EL (cell line): ENCODE measurements around the gene CPNE5.

Experiments
- DNase-seq: peaks from one replicate; pipeline ENCODE4 v3.0.0-alpha.2; 2016

CPNE5 gene

DNA sequence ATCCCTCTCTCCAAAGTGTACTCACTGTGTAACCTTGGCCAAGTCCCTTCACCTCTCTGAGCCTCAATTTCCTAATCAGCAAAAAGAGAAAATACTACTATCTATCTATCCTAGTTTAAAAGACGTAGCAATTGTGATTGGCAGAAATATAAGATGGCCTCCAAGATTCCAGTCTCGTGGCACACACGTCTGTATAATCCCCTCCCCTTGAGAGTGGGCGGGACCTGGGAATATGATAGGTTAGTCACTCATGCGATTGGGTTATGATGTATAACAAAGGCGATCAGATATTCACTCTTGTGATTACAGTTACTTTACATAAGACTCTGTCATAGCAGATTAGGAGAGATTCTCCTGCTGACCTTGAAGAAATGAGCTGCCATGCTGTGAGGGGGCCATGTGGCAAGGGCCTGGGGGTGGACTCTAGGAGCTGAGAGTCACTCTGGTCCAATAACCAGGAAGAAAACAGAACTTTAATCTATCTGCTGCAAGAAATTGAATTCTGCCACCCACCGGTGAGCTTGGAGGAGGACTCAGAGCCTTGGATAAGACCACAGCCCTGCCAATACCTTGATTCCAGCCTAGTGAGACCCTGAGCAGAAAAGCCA, 6.0 kb downstream of the CPNE5 start:
- no peak for DNase-seq

DNA sequence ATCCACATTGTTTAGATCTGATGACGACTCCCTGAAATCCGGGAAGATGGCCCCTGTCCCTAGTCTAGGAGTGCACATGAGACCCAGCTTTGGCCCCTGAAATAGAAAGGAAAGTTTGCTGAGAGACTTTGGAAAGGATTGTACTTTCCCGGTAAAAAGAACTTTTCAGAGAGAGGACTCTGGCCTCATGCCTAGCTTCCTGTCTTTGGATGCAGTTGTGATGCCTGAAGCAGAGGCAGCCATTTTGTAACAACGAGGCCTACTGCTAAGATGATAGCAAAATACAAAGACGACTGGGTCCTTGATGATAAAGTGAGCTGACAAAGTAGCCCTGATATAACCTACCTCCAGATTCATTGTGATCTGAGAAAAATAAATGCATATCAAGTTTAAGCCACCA, 6.9 kb downstream of the CPNE5 start:
- no peak for DNase-seq

DNA sequence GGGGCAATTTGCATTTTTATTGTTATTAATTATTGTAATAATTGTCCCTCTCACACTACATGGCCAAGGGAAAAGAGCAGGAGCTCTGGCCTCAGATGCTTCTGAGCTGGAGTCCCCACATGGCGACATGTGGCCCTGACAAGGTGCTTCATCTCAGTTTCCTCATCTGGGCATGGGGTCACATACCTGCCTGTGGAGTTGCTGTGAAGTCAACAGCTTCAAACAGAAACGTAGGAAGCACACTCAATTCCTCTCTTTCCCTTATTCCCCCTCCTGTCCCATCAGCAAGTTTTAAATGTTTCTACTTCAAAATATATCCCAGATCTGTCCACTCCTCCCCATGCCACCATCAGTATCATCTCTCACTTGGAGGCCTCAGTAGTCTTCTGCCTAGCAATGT, 8.7 kb downstream of the CPNE5 start:
- DNase-seq: no peak

DNA sequence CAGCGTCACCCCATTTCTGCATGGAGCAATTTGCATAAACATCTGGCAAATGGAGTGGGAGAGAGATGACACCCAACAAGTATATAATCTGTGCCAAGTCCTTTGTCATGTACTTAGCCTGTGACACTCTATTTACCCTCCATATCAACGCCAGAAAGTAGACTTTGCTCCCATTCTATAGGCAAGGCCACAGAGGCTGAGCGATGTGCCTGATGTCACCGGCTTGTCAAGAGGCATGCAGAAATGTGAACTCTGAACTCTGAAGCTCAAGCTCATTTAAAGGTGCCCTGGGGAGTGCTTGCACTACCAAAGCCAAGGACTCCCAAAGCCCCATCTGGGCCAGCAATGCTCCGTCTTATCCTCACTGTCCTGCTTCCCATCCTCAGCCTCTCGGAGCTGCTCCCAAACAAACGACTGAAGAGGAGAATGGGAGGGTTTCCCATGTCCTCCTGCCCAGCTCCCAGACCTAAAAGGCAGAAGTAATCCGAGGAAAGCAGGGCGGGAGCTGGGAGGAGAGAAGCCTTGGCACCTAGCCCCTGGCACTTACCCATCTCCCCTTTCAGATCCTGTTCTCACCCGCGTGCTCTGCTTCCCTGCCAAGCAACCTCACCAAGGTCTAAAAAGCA, 9.2 kb downstream of the CPNE5 start:
- no peak for DNase-seq

DNA sequence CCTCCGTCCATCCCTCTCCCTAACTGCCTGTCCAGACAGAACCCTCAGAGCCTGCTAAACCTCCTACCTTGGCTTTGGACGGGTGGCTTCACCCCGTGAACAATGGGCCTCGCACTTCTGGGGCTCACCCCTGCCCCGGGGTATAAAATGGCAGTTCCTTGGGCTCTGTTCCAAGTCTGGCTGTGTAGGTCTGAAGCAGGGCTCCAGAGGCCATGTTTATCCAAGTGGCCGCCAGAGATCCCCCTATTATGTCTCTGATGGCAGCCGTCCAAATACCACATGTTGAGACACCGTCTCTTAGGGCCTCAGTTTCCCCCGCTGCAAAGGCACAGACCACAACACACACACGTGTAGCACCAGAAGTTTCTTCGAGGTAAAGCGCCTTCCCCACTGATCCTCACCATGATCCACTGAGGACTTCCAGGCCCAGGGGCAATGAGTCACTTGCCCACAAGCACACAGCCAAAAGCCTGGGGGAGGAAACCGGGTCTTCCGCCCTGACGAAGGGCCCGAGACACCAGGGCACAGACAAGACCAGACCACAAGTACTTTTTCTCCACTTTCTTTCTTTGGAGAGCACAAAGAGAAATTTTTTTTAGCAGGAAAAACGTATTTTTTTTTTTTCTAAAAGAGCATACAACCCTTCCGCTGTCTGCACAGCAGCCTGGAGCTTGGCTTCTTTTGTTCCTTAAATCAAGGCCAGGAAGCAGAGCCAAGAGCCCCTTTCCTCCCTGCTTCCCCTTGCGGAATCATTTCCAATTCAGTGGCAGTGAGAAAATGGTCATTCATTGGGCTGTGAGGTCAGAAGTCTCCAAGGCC, 11.8 kb downstream of the CPNE5 start:
- DNase-seq: peak; percentile 89

DNA sequence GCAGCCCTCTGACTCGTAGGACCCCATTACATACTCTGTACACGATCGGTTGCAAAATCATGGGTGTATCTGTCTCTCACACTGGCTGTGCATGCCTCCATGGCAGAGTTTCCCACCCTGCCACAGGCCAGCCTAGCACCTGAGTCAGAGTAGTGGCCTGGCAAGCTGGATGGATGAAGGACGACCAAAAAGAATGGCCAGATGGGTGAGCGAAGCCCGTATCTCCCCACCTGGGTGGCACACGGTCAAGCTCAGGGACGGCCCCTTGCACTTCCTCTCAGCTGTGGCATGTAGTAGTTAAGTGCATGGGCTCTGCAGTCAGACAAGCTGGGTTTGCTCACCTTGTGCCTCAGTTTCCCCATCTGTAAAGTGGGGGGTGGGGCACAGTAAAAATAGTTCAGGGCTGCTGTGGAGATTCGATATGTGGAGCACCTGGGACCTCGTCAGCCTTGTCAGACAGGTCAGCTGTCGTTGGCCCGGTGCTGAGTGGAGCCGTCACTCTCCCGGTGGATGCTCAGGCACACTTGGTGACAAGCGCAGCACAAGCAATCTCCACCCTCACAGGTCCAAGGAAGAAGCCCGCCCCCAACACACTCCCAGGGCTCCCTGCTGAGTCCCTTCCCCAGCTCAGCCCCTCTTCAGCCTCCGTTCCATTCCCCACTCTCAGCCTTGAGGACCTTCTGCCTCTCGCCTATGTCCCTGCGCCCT, 12.6 kb downstream of the CPNE5 start:
- DNase-seq: peak; percentile 26

DNA sequence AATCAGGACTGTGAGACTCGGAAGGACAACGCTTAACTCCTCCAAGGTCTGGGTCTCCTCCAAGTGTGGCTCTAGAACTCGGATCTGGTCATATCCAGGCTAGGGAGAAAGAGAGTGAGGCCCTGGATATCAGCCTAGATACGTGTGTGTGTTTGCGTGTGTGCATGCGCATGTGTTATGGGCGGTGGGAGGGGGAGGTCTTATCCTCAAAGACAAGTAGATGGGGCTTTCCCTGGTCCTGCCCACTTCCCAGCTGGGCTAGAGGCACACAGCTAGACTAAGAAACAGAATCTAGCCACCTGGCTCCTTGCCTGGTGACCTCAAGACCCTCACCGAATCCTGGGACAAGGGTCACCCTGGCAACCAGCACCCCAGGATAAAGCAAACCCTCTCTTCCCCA, 13.2 kb downstream of the CPNE5 start:
- no peak for DNase-seq

DNA sequence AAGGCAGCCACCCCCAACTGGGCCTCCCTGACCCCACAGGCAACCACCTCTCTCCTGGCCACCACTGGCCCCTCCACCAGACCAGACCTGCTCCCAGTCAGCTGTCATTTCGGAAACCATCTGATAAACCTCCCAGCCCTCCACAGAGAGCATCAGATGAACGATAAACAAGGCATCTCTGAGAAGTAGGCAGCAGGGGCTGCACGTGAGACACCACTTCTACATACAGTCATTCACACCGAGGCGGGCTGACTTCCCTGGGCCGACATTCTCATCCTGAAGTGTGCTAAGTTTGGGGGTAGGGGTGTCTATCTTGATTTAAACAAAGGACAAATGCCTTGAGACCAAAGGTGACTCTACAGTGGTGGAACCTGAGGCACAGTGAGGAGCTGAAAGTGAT, 13.8 kb downstream of the CPNE5 start:
- no peak for DNase-seq

DNA sequence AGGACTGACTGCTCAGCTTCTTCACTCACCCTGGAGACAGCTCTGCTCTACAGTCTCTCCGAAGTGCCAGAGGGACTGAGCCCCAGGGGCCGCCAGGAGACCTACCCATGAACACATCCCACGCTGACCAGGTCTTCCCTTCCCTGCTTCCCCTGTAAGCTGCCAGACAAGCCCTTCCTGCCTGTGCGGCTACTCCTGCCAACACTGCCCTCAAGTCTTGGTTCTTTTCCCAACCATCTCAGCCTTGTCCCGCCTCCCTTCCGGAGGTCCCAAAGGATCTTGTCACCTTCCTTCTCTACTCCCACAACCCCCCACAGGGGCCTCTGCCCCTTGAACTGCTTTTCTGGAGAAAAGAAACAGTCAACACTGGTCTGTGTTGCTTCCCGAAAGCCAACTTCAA, 15.0 kb downstream of the CPNE5 start:
- no peak for DNase-seq

DNA sequence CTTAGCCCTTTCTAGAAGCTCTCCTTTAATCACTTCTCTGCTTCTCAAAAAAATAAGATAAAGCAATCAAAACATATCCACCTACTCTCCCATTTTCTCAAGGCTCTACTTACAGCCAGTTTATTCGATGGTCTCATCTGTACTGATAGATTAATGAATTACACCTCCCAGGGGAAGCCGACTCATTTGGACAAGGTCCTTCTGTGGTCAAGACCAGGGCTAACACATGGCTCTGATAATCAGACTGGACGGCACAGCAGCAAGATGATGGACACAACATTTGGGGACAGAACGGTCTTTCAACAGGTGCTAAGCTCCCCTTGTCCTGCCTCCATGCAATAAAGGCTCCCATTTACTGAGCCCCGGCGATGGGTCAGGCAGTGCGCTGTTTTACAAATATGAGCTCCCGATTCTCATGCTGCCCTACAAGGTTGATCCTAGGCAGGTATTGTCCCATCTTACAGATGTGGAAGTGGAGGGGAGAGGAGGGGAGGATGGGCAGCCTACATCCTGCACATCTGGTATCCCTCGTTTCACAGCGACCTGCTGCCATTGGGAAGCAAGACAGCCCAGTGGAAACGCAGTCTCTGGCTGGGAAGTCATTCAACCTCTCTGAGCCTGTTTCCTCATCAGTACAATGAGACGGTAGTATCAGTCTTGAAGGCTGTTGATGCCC, 15.7 kb downstream of the CPNE5 start:
- DNase-seq: no peak

DNA sequence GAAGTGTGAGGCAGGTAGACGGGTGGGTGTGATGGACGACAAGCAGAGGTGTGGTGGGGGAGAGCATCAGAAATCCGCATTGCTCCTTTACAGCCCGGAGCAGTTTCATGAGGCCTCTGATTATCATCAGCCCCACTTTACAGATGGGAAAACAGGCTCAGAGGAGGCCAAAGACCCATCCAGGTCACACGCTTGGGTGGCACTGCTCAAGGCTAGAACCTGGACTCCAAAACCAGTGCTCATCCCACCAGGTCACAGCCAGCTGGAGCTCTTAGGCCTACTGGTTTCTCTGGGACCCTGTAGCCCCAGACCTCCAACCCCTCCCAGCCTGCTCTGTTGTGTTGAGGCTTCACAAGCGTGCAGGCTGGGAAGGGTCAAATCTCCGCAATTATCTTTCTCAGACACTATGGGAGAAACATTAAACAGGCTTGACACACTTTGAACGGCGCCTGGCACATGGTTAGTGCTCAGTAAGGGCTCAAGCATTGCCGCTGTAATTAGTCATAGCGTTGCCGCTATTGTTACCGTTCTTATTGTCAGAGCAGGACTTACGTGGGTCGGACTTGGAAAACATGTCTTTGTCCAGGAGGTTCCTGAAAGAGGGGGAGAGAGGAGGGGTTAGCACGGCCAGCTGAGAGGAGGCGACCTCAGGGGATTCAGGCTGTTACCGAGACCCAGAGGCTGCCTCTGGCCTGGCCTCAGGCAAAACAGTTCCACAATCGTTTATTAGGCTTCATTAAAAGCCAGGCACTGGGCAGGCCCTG, 16.6 kb downstream of the CPNE5 start:
- DNase-seq: no peak

DNA sequence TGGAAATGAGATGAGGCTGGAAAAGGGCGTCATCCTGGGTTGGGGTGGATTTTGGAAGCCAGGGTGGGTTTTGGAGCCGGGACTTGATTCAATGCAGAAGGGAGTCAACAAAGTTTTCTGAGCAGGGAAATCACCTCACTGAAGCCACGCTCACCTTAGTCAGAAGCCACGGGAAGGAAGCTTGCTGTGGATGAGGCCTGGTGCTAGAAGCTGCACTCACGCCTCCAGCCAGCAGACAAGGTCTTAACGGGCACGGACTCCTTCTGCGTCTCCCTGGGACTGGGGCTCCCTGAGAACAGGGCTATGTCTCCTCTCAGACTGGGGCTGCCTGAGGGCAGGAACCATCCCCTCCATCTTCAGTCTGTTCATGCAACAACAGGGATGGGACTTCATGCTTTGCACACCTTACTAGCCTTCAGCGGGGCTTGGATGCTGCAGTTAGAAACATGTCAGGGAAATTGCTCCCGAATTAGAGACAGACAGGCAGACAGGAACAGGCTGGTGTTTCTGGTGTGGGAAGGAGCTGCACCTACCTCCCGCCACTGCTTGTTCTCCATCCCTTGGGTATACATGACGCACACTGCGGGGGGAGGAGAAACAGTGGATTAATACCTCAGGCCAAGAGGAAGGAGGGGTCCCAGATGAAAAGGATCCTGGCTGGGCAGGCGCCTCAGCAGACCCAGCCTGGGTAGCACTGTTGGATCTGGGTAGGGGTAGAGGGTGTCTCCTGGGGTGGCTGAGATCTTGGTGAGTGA, 17.5 kb downstream of the CPNE5 start:
- no peak for DNase-seq

DNA sequence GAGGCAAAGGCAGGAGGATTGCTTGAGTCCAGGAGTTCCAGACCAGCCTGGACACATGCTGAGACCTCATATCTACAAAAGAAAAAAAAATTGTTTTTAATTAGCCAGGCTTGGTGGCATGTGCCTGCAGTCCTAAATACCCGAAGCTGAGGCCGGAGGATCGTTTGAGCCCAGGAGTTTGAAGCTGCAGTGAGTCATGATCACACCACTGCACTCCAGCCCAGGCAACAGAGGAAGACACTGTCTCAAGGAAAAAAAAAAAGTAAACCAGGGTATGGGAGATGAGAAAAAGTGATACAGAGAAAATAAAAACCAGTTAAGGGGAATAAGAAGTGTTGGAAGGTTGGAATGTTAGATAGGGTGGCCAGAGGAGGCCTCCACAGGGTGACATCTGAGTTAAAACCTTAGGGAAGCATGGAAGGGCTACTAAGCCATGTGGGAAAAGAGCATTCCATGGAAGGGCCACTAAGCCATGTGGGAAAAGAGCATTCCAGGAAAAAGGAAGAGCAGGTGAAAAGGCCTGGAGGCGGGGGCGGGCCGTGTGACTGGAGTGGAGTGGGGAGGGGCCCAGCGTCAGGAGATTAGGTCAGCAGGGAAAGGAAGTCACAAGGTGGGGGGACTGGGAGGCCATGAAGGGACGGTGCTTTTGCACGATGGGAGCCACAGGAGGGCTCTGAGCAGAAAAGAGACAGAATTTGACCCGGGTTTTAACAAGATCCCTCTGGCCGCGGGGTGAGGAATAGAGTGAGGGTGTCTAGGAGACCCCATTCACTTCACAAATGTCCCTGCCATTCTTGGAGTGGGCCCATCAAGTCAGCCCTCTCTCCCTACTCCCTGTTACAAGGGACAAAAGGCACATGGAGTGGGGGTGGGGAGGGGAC, 18.3 kb downstream of the CPNE5 start:
- peak; percentile 75 for DNase-seq

DNA sequence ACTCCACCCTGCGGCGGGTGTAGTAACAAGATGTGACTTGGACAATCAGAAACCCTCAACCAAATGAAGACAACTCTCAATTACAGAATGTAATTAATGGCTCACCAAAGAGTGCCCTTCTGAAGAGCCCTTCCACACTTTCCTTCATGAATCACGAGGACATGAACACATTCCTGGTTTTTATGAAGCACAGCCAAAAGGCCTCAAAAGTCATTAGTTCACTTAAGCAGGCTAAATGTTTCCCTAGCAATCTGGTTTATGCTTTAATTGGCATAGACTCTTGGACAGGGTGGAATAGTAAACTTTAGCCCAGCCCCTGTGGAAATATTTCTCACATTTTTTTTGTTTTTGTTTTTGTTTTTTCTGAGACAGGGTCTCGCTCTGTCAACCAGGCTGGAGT, 20.5 kb downstream of the CPNE5 start:
- no peak for DNase-seq

DNA sequence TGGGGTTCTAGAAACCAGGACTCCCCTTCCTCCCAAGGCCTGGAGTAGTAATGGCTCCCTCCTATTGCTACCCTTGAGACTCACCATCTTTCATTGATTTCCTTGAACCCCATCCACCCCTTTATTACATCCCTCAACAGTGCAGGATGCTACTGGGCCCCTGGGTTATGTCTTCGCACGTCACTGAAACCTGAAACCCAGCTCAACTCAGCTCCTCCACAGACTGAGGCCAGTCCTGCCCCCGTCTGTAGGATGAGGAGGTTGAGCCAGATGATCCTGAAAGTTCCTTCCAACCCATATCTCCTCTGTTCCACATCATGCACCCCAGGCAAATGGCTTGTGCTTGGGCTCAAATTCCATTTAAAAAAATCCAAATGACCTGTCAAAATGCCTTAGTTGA, 21.4 kb downstream of the CPNE5 start:
- DNase-seq: no peak

DNA sequence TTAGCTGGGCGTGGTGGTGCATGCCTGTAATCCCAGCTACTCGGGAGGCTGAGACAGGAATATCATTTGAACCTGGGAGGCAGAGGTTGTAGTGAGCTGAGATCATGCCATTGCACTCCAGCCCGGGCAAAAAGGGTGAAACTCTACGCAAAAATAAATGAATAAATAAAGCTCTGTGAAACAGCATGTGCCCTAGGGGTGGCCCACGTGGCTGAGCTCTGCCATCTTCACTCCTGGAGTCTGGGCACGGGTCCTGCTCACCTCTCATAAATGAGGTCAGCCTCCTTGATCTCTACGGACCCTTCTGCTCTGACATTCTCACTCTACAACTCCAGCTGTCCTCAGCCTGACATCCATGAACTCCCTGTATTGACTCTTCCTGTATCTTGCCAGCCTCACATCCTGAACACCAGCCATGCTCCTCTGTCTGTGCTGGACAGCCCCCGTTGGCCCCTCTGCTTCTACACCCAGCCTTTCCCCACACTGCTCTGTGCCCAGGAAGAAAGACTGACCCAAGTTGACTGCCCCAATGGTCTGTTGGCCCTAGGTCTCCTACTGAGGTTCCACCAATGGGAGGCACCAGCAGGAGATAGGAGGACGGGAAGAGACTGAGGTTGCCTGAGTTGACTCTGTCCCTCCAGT, 21.9 kb downstream of the CPNE5 start:
- DNase-seq: no peak

DNA sequence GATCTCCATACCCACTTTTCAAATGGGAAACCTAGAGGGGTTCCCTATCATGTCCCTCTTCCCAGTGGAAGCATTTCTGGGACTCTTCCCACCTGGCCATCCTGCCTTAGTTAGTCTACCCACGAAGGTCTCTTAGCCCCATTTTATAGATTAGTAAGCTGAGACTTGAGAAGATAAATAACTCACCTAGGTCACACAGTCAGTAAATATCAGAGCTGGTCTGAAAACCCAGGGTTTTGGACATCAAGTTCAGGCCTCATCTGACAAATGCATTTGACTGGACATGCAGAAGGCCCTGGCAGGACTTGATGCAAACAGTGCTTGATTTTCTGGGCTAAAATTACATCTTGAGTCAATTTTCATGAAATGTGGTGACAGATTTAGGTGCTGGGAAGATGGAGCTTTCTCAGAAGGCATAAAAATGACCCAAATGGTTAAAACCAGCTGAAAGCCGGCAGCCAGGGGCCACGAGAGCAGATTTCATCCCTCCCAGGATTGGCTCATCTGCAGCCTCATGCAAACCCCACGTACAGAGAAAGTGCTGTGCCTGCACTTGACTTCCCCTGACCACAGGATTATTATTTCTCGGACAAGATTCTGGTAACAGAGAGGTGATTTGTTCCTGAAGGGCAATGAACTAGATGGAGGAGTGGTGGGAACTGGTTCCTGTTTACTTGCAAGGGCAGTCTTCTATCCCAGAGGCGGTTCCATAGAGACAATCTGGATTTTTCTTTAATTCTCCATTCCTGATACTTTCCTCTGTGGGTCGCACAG, 23.1 kb downstream of the CPNE5 start:
- no peak for DNase-seq

DNA sequence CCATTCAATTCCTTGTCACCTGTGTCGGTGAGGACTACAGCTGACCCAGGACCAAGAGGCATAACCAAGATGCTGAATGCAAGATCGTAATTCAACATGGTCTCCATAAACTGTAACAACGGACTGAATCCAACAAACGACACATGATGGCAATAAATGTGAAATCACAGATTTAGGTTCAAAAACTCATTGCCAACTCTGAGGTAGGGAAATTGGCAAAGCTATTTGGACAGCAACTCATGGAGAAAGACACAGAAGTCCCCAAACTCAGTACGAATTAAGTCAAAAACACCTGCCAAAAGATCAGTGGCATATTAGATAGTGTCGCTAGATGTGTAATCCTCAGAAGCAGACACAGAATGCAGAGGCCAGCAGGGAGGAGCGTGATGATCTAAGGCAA, 25.0 kb downstream of the CPNE5 start:
- no peak for DNase-seq

DNA sequence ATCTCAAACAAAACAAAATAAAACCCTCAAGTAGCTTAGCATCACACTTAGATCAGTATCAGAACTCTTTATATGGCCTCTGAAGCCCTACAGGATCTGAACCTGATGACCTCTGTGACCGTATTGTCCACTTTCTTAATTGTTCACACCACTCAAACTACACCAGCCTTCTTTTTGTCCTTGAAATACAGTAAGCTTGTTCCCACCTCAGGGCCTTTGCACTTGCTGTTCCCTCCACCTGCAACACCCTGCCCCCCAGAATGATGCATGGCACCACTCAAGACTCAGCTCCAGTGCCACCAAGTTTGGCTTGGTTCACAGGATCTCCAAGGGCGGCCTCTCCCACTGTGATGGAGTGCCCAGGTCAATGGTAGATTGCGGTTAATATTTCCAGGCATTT, 25.7 kb downstream of the CPNE5 start:
- no peak for DNase-seq
